HCT116 (cell line): ENCODE measurements around the gene CARMIL1. TPM values are rescaled to one million over a fixed set of nuclear protein-coding genes. Genes with fewer than 3 reads are reported as not detected.

ENCODE experiments used
- ATAC-seq: fragments of 200-7000 bp; cut with Tn5 transposase; 2 replicates; pipeline ENCODE4 v1.9.1; 2020; ENCODE audit warnings: mild to moderate bottlenecking, moderate library complexity
- BruUV-seq: library from RNA; stranded (reverse); fragments of 400-500 nt; replicated peaks from 2 replicates; lab custom pipeline; 2021; lab: Mats Ljungman, UMichigan
- CTCF ChIA-PET: fragments of 300-600 bp; sonication (Branson Sonifier 250); formaldehyde crosslinking; loops from one replicate; lab custom pipeline; 2021; ENCODE audit warnings: antibody characterized with exemption; lab: Charles Lee
- POLR2A ChIA-PET: fragments of 300-600, 350-600 bp; sonication (Branson Sonifier 250); formaldehyde crosslinking; loops from one replicate; lab custom pipeline; 2021; ENCODE audit warnings: antibody characterized with exemption; lab: Charles Lee
- RAD21 ChIA-PET, 2 experiments: fragments of 300-600 bp; sonication (Branson Sonifier 250); formaldehyde crosslinking; loops; one replicate each; lab custom pipeline; 2023; ENCODE audit warnings: low total read pairs in 2 of 2; ENCODE audit not compliant: uncharacterized antibody in 2 of 2, unreplicated experiment in 2 of 2, low non-redundant PET in 1 of 2; lab: Charles Lee
- DNase-seq: peaks from one replicate; pipeline ENCODE4 v3.0.0-alpha.2; 2010; ENCODE audit warnings: low read depth, low spot score
- H2AFZ ChIP-seq: fragments of 200-600 bp; shearing (Covaris generic), sonication (generic); 2 replicates; pipeline ENCODE4 v1.6.1; 2017; ENCODE audit warnings: low read depth, mixed run types, mixed read lengths, antibody characterized with exemption, low read length; ENCODE audit not compliant: poor library complexity, severe bottlenecking
- H3K27ac ChIP-seq: 2 replicates; pipeline ENCODE4 v1.5.1; 2012; ENCODE audit warnings: low read depth, low read length
- H3K27me3 ChIP-seq: fragments of 200-600 bp; sonication (generic); 2 replicates; pipeline ENCODE4 v1.6.1; 2016; ENCODE audit warnings: mixed run types, low read length, mixed read lengths; ENCODE audit not compliant: insufficient read depth
- H3K36me3 ChIP-seq, 2 experiments: fragments of 200-500 bp in 1 of 2; fragments of 200-600 bp in 1 of 2; sonication (Bioruptor generic) in 1 of 2; sonication (generic) in 1 of 2; 2 replicates each; pipeline versions ENCODE4 v1.5.1 to v1.6.1; 2014 to 2016; ENCODE audit warnings: low read length in 2 of 2, inconsistent platforms in 1 of 2, mixed read lengths in 1 of 2, mixed run types in 1 of 2; ENCODE audit not compliant: insufficient read depth in 2 of 2, control insufficient read depth in 1 of 2
- H3K4me1 ChIP-seq, 2 experiments: fragments of 200-600 bp in 1 of 2; sonication (generic) in 1 of 2; 2 replicates each; pipeline versions ENCODE4 v1.5.1 to v1.6.1; 2012 to 2017; ENCODE audit warnings: low read length in 2 of 2, inconsistent platforms in 1 of 2, mild to moderate bottlenecking in 1 of 2, mixed read lengths in 1 of 2, mixed run types in 1 of 2, moderate library complexity in 1 of 2; ENCODE audit not compliant: insufficient read depth in 2 of 2, control insufficient read depth in 1 of 2
- H3K4me2 ChIP-seq: fragments of 200-600 bp; sonication (generic); 2 replicates; pipeline ENCODE4 v1.6.1; 2017; ENCODE audit warnings: mixed run types, low read length, mixed read lengths
- H3K4me3 ChIP-seq, 2 experiments: fragments of 200-600 bp in 1 of 2; sonication (generic) in 1 of 2; replicated peaks in 1 of 2; 2 replicates each; pipeline ENCODE4 v1.5.1; 2011 to 2016; ENCODE audit warnings: low read length in 2 of 2, control low read depth in 1 of 2, low read depth in 1 of 2, mild to moderate bottlenecking in 1 of 2, mixed read lengths in 1 of 2, mixed run types in 1 of 2
- H3K79me2 ChIP-seq: fragments of 200-600 bp; sonication (generic); 2 replicates; pipeline ENCODE4 v1.6.1; 2017; ENCODE audit warnings: mild to moderate bottlenecking, mixed run types, low read length, moderate library complexity, mixed read lengths; ENCODE audit not compliant: insufficient read depth
- H3K9ac ChIP-seq: fragments of 200-600 bp; sonication (generic); 2 replicates; pipeline ENCODE4 v1.6.1; 2016; ENCODE audit warnings: low read length, mixed read lengths
- H3K9me2 ChIP-seq: fragments of 200-600 bp; sonication (generic), shearing (Covaris generic); 2 replicates; pipeline ENCODE4 v1.6.1; 2017; ENCODE audit warnings: mixed run types, mild to moderate bottlenecking, moderate library complexity; ENCODE audit not compliant: insufficient read depth
- H3K9me3 ChIP-seq, 2 experiments: fragments of 200-500 bp in 1 of 2; fragments of 200-600 bp in 1 of 2; sonication (Bioruptor generic) in 1 of 2; sonication (generic) in 1 of 2; 2 replicates each; pipeline ENCODE4 v1.6.1; 2014 to 2017; ENCODE audit warnings: low read length in 2 of 2, mixed read lengths in 2 of 2, inconsistent platforms in 1 of 2, low read depth in 1 of 2, mild to moderate bottlenecking in 1 of 2, mixed run types in 1 of 2, moderate library complexity in 1 of 2; ENCODE audit not compliant: control insufficient read depth in 1 of 2, insufficient read depth in 1 of 2
- H4K20me1 ChIP-seq: fragments of 200-600 bp; sonication (generic), shearing (Covaris generic); 2 replicates; pipeline ENCODE4 v1.6.1; 2017; ENCODE audit warnings: mixed run types, mild to moderate bottlenecking, moderate library complexity; ENCODE audit not compliant: insufficient read depth
- CBX3 ChIP-seq: IDR thresholded peaks from 2 replicates; pipeline ENCODE4 v1.6.1; 2012; ENCODE audit warnings: low read depth
- CTCF ChIP-seq, 3 experiments: fragments of 200-600 bp in 1 of 3; sonication (generic) in 1 of 3; IDR thresholded peaks in 2 of 3; conservative IDR thresholded peaks in 1 of 3; 2 replicates each; pipeline ENCODE4 v1.5.1; 2012 to 2017; ENCODE audit warnings: low read depth in 2 of 3, low read length in 2 of 3, antibody characterized with exemption in 1 of 3, borderline replicate concordance in 1 of 3, control low read depth in 1 of 3, mild to moderate bottlenecking in 1 of 3, mixed read lengths in 1 of 3, mixed run types in 1 of 3, moderate library complexity in 1 of 3; ENCODE audit not compliant: insufficient read depth in 1 of 3
- ELF1 ChIP-seq: IDR thresholded peaks from 2 replicates; pipeline ENCODE4 v1.6.1; 2012; ENCODE audit warnings: low read depth, borderline replicate concordance
- EZH2 ChIP-seq: fragments of 200-600 bp; sonication (generic); IDR thresholded peaks from 2 replicates; pipeline ENCODE4 v1.6.1; 2017; ENCODE audit warnings: antibody characterized with exemption, mixed run types
- JUND ChIP-seq: IDR thresholded peaks from 2 replicates; pipeline ENCODE4 v1.6.1; 2012
- MAX ChIP-seq: IDR thresholded peaks from 2 replicates; pipeline ENCODE4 v1.6.1; 2012
- POLR2AphosphoS5 ChIP-seq: IDR thresholded peaks from 2 replicates; pipeline ENCODE4 v1.6.1; 2011; ENCODE audit warnings: mild to moderate bottlenecking, low read depth, low read length, moderate library complexity
- RAD21 ChIP-seq: IDR thresholded peaks from 2 replicates; pipeline ENCODE4 v1.6.1; 2012; ENCODE audit warnings: low read depth, mild to moderate bottlenecking
- REST ChIP-seq: IDR thresholded peaks from 2 replicates; pipeline ENCODE4 v1.6.1; 2012; ENCODE audit warnings: low read depth
- SIN3A ChIP-seq: IDR thresholded peaks from 2 replicates; pipeline ENCODE4 v1.6.1; 2012; ENCODE audit warnings: low read depth
- YY1 ChIP-seq: IDR thresholded peaks from 2 replicates; pipeline ENCODE4 v1.6.1; 2011; ENCODE audit warnings: low read length, low read depth, moderate library complexity, mild to moderate bottlenecking; ENCODE audit not compliant: insufficient replicate concordance; ENCODE audit errors: extremely low read depth
- ZFX ChIP-seq: fragments of 450-650 bp; IDR thresholded peaks from 2 replicates; pipeline ENCODE4 v1.6.1; 2017
- ZNF274 ChIP-seq: fragments of 200-500 bp; sonication (Bioruptor generic); IDR thresholded peaks from 2 replicates; pipeline ENCODE4 v1.6.1; 2014; ENCODE audit warnings: mild to moderate bottlenecking, low read depth, low read length, inconsistent platforms
- intact Hi-C: fragments of 100-400 bp; cut with micrococcal nuclease; formaldehyde crosslinking; loops from 2 replicates; pipeline ENCODE4 v1.10.0; 2022
- total RNA-seq: library from RNA; stranded (reverse); gene quantifications from one replicate; pipeline ENCODE4 v1.2.1, GENCODE V29; 2021; ENCODE audit not compliant: unreplicated experiment
- TF ChIP-seq, protein P1 (sequence below): IDR thresholded peaks from 2 replicates; pipeline ENCODE4 v1.6.1; 2012

CARMIL1 gene
- total RNA-seq, 1 experiment from 2014 or later: 21.7 TPM

DNA sequence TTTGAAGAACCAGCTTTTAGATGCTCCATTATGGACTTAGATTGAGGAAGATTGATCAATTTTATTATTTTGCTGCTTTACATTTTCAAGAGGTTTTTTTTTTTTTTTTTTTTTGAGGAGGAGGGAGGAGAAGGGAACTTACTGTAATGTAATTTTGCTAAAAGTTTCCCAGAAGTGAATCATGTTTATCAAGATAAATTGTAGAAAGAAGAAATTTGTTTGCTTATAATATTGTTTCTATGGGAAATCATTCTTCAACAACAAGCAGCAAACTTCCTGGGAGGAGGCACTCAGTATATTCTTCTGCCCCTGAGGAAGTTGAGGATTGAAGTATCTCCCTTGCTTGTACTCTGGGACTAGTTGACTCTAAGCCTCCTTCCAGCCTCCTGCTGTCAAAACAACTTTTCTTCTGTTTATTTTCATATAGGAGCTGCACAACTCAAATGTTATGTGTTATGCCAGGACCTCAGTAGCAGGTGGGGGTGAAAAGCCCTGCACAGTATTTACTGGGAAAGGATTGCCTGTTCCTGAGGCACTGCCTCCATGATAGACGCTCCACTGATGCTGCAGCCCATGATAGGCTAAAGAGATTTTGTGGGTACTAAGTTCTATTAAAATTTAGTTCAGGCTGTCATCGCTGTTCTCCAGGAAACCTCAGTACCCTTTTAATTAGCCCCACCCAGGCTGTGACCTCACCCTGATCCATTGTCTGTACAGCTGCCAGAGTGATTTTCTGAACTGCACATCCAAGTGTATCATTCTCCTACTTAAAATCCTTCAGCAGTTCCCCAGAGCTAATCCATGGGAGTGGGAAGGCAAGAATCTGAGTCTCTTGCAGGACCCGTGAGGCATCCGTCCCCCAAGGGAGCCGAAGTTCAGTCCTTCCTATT is 51.9 kb downstream of the CARMIL1 start:
- no peak for DNase-seq
- ChIA-PET RAD21 (no interaction called here), POLR2A (no interaction called here), CTCF (no interaction called here)
- H3K79me2 ChIP-seq: peaks cover 64% of the 10 kb centered on the region
- H4K20me1 ChIP-seq: no peaks in the 10 kb centered on the region
- no peak overlapping the region for H3K27ac ChIP-seq
- no peaks in the 10 kb centered on the region for H3K9me2 ChIP-seq
- BruUV-seq: no TSS peak
- no peaks in the 10 kb centered on the region for H3K36me3 ChIP-seq
- no peak overlapping the region for H3K4me2 ChIP-seq
- H3K9ac ChIP-seq: no peak overlapping the region
- H3K9me3 ChIP-seq: no peaks in the 10 kb centered on the region
- no peak for ATAC-seq
- H2AFZ ChIP-seq: no peak overlapping the region
- H3K27me3 ChIP-seq: no peaks in the 10 kb centered on the region
- no peak for TF ChIP-seq YY1
- no peak for TF ChIP-seq CBX3
- TF ChIP-seq JUND: no peak
- TF ChIP-seq, protein P1, sequence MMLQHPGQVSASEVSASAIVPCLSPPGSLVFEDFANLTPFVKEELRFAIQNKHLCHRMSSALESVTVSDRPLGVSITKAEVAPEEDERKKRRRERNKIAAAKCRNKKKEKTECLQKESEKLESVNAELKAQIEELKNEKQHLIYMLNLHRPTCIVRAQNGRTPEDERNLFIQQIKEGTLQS: no peak
- TF ChIP-seq SIN3A: no peak
- TF ChIP-seq POLR2AphosphoS5: no peak
- TF ChIP-seq RAD21: no peak
- no peak for TF ChIP-seq ZFX
- H3K4me1 ChIP-seq: peaks cover 0 to 4% of the 10 kb centered on the region in 2 experiments; a peak in 1 of 4 replicates
- intact Hi-C loops: no loop called here
- no peak overlapping the region for H3K4me3 ChIP-seq

- Histone ChIP-seq H3K4me1 (peaks cover 0 to 4% of the 10 kb centered on the region in 2 experiments; a peak in 1 of 4 replicates), H3K9me3 (no peaks in the 10 kb centered on the region), H3K27ac (no peak overlapping the region), H3K4me2 (no peak overlapping the region), H3K36me3 (no peaks in the 10 kb centered on the region), H3K27me3 (no peaks in the 10 kb centered on the region), H3K79me2 (peaks cover 66% of the 10 kb centered on the region), H2AFZ (no peak overlapping the region), H3K4me3 (no peak overlapping the region), H3K9me2 (no peaks in the 10 kb centered on the region), H3K9ac (no peak overlapping the region), H4K20me1 (no peaks in the 10 kb centered on the region)
- ChIA-PET RAD21 (no interaction called here), CTCF (no interaction called here), POLR2A (no interaction called here)
- no peak for ATAC-seq
- intact Hi-C loops: no loop called here
- no peak for DNase-seq
- no TSS peak for BruUV-seq
- TF ChIP-seq ZNF274 (no peak), CTCF (IDR thresholded peaks at IDR 0.05 in 2 of 3, conservative IDR thresholded peaks at IDR 0.05 in 1 of 3; ENCODE audit: borderline replicate concordance in 1 of 3, insufficient read depth in 1 of 3, low read depth in 2 of 3, low read length in 2 of 3) (no peak), ELF1 (no peak), MAX (no peak), REST (no peak), ZFX (no peak), CBX3 (no peak), EZH2 (no peak)
These were observed 53.0 kb downstream of the CARMIL1 start for GRCh38 chr6:25332165-25332564.
